ENCODE measurements around the gene UBE2H.

Gene UBE2H

GRCh38 chr7:129950191-129950932 is 2.4 kb downstream of the UBE2H start:
- DNase-seq (ENCODE audit: low read depth) = no peak

GRCh38 chr7:129949292-129950133 is 3.2 kb downstream of the UBE2H start:
- no peak for DNase-seq (ENCODE audit: low read depth)

GRCh38 chr7:129948877-129949291 is 3.9 kb downstream of the UBE2H start:
- peak; percentile 43 for DNase-seq (ENCODE audit: low read depth)

- no peak for DNase-seq (ENCODE audit: low read depth)
Observed at GRCh38 chr7:129948338-129948737, 4.4 kb downstream of the UBE2H start.

- no peak for DNase-seq (ENCODE audit: low read depth)
Observed at GRCh38 chr7:129947701-129948100, 5.1 kb downstream of the UBE2H start.

DNA sequence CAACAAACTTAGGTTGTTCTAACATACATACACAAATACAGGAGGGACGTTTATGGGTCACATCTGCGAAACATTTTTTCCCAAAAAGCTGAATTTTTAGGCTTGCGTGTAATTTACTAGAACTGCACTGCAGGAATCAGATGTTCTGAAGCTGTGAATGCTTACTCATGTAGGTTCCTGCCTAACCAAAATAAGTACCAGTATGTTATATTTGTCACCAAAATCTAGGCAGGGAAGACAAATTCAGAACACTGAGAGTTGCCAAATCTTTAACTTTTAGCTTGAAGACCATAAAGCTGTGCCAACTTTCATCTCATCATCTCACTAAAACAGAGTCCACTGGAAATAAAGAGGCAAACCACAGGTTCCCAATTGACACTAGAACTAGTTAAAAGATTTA is 5.7 kb downstream of the UBE2H start:
- DNase-seq (ENCODE audit: low read depth) = no peak

- no peak for DNase-seq (ENCODE audit: low read depth)
Observed at GRCh38 chr7:129946282-129946681, 6.5 kb downstream of the UBE2H start.

GRCh38 chr7:129943352-129943751 is 9.4 kb downstream of the UBE2H start:
- no peak for DNase-seq (ENCODE audit: low read depth)

- DNase-seq (ENCODE audit: low read depth) = no peak
Observed at GRCh38 chr7:129940329-129940728, 12.4 kb downstream of the UBE2H start.

GRCh38 chr7:129939881-129940280 is 12.9 kb downstream of the UBE2H start:
- DNase-seq (ENCODE audit: low read depth) = no peak

DNA sequence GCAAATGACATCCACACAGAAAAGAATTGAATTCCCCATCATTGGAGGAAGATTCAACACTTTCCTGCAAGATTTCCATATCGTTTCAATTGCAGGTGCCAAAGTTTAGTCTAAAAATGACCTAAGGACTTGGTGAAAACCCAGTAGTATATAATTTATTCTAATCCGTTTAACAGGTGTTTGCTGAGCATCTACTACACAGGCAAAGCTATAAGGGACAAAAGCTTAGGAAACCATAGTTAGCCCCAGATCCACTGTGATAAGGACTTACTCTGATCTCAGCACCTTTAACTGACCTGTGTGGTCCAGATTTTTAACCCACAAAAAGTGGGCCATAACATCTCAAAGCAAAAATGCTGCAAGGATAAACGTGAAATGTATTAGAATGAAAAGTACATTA is 19.1 kb downstream of the UBE2H start:
- no peak for DNase-seq (ENCODE audit: low read depth)

GRCh38 chr7:129926618-129927017 is 26.1 kb downstream of the UBE2H start:
- DNase-seq (ENCODE audit: low read depth) = no peak

GRCh38 chr7:129925416-129926002 is 27.3 kb downstream of the UBE2H start:
- DNase-seq (ENCODE audit: low read depth) = no peak

GRCh38 chr7:129924602-129925001 is 28.2 kb downstream of the UBE2H start:
- no peak for DNase-seq (ENCODE audit: low read depth)

DNA sequence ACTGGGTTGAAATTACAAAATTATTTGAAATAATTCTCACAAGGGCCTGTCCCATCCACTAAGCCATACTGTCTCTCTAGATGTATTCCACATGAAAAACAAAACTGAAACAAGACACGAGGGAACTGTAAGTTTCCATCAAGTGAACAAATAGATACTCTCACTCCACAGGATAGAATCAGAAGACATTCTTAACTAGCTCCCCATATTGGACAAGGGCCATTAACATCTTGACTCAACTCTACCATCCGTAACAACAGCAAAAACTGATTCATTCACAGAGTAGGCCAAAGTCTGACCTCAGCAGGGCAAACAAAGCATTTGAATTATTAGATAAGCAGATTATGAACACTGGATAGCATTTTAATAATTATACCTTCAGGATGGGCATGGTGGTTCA is 29.1 kb downstream of the UBE2H start:
- DNase-seq (ENCODE audit: low read depth) = no peak

- no peak for DNase-seq (ENCODE audit: low read depth)
Observed at GRCh38 chr7:129919492-129919891, 33.3 kb downstream of the UBE2H start.

- DNase-seq (ENCODE audit: low read depth) = no peak
Observed at GRCh38 chr7:129918922-129919321, 33.8 kb downstream of the UBE2H start.

DNA sequence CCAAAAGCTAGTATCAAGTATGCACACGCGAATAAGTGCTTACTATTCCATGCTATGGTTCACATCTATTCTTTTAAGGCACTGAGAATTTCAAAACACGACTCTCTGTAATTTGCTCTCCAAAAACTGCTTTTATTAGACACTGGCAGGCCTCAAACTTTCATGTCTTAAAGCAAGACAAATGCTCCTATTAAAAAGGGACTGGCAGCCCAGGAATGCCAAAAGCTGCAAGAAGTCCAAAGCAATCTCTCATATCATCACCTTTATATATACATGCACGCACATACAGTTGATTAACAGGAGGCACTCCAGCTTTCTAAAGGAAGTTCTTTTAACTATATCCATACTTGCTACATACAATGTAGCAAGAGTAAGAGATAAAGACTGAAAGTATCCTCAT is 34.8 kb downstream of the UBE2H start:
- no peak for DNase-seq (ENCODE audit: low read depth)

DNA sequence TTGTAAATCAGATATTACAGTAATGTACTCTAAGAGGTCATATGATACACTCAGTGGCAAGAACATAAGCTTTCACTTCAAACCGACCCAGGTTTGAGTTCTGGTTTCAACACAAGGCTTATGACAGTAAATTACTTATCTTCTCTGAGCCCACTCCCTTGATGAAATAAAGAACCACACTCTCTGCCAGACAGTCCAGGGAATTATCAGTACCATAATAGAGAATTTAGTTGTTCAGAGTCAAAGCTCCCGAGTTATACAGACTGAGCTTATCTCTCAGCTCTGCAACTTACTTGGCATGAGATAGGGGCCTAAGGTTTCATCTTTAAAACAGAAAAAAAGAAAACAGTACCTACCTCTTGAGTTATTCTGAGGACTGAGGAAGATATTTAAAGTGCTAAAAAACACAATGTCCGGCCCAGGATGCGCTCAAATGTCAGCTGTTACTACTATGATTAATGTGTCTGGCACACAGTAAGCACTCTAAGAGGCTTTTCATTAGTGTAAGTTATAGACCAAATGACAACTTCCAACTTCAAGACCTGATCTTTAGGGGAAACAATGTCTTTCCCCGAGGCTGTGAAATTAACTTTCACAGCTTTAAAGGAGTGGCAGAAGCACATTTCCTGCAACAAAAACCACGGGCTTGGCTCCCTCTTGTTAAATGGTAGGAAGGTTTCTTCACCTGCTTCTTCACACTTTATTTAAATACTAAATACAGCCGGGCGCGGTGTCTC is 38.1 kb downstream of the UBE2H start:
- no peak for DNase-seq (ENCODE audit: low read depth)

DNA sequence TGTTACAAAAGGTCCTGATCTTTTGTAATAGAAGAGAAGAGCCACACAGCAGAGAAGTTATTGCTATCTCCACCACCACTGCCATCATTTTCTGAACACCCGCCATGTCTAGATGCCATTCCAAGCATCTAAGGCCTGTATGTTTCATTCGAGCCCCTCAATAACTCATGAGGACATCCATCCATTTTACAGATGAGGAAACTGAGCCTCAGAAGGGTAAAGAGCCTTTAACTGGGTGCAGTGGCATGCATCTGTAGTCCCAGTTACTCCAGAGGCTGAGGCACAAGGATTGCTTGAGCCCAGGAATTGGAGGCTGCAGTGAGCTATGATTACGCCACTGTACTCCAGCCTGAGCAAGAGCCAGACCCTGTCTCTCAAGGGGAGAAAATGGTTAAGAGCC is 39.3 kb downstream of the UBE2H start:
- no peak for DNase-seq (ENCODE audit: low read depth)

- no peak for DNase-seq (ENCODE audit: low read depth)
Observed at GRCh38 chr7:129911790-129912189, 41.0 kb downstream of the UBE2H start.

DNA sequence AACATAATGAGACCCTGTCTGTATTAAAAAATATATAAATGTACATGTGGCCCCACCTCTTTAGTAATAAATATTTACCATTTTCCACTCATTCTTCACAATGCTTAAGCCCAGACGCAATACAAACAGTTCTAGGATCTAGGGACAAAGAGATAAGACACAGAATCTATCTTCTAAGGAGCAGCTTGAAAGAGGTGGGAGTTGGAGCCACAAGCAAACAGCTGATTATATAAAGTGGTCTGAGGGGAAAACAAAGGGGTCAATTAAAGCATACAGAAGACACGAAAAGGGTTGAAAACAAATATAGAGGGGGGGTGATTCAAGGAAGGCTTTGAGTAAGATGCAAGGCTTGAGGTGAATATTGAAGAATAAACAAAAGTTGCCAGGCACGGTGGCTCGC is 43.1 kb downstream of the UBE2H start:
- no peak for DNase-seq (ENCODE audit: low read depth)
